ENCODE results near the gene UBE2D2.

DNA sequence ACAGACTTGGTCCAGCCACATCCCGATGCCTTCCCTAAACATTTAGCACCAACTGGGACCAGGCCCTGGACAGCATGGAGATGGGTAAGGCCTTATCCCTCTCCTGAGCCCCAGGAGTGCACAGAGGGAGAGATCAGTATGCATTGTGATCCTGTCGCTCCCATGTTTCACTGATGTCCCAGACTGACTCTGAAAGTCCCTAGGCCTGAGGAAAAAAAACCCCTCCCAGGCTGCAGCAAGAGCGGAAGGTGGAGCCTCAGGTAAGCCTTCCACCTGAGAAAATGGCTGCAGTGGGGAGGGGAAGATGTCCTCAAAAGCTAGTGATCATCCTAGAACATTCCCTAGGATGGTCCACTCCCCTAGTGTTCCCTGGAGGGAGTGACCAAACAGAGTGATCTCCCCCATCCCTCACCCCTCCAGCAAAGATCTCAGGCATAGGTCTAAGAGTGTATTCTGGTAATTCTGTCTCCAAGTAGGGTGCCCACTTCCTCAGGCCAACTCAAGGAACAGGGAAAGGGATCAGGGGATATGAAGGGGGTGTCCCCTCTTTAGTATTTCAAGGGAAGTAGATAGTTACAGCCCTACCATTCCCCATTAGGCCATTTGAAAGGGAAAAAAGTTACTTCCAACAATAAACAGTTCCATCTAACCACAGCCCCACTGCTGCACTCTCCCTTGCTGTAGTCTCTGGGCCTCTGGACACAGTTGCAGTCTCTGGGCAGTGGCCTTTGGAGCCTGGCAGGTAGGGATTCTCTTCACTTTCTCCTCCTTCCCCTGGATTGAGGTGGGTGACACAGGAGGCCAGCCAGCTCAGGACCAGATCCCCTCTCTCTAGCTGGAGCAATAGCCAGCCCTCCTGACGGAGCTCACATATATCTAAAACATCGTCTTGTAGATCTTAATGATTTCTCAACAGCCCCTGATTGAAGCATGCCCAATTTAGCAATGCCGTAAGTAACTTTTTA lies 80.3 kb downstream of the UBE2D2 start:
- TF ChIP-seq, protein P1, sequence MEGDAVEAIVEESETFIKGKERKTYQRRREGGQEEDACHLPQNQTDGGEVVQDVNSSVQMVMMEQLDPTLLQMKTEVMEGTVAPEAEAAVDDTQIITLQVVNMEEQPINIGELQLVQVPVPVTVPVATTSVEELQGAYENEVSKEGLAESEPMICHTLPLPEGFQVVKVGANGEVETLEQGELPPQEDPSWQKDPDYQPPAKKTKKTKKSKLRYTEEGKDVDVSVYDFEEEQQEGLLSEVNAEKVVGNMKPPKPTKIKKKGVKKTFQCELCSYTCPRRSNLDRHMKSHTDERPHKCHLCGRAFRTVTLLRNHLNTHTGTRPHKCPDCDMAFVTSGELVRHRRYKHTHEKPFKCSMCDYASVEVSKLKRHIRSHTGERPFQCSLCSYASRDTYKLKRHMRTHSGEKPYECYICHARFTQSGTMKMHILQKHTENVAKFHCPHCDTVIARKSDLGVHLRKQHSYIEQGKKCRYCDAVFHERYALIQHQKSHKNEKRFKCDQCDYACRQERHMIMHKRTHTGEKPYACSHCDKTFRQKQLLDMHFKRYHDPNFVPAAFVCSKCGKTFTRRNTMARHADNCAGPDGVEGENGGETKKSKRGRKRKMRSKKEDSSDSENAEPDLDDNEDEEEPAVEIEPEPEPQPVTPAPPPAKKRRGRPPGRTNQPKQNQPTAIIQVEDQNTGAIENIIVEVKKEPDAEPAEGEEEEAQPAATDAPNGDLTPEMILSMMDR (IDR thresholded peaks at IDR 0.05; ENCODE audit: low read depth, low read length) = no peak
- no peak for TF ChIP-seq EZH2phosphoT487 (IDR thresholded peaks at IDR 0.05; ENCODE audit: low read depth)

Data from OCI-LY3 (cell line).